Transverse colon (tissue), 4 donors: ENCODE results near the gene APBB1IP. TPM values are rescaled to one million over a fixed set of nuclear protein-coding genes. Genes with fewer than 3 reads are reported as not detected.
"Not testable (repeated sequence)": the region's sequence is repeated elsewhere in the genome, so short reads cannot be mapped to it uniquely, and the experiment has no call there.

Source experiments
- DNase-seq: peaks from one replicate; pipeline ENCODE4 v3.0.0-alpha.2; 2019
- H3K27ac ChIP-seq, 4 donors: fragments of 200-600 bp; sonication (generic); 2 replicates each; pipeline ENCODE4 v1.5.1; 2016 to 2018; ENCODE audit warnings: inconsistent platforms in 4 of 4
- H3K27me3 ChIP-seq: fragments of 200-600 bp; sonication (generic); 2 replicates; pipeline ENCODE4 v1.5.1; 2017; ENCODE audit warnings: inconsistent platforms
- H3K36me3 ChIP-seq, 4 donors: fragments of 200-600 bp; sonication (generic); 2 replicates each; pipeline ENCODE4 v1.5.1; 2017 to 2019; ENCODE audit warnings: inconsistent platforms in 4 of 4
- H3K4me1 ChIP-seq, 4 donors: fragments of 200-600 bp; sonication (generic); 2 replicates each; pipeline ENCODE4 v1.5.1; 2017 to 2020; ENCODE audit warnings: inconsistent platforms in 4 of 4
- H3K4me3 ChIP-seq, 4 donors: fragments of 200-600 bp; sonication (generic); 1 replicate in 1 of 4; 2 replicates in 3 of 4; pipeline versions ENCODE4 v1.5.1 to v1.6.1; 2017 to 2019; ENCODE audit warnings: inconsistent platforms in 4 of 4
- H3K9me3 ChIP-seq, 2 donors: fragments of 200-600 bp; sonication (generic); 2 replicates each; pipeline ENCODE4 v1.5.1; 2017 to 2019; ENCODE audit warnings: inconsistent platforms in 2 of 2
- EP300 ChIP-seq: sonication (generic); formaldehyde crosslinking; IDR thresholded peaks from one replicate; pipeline ENCODE4 v1.6.1; 2017; ENCODE audit warnings: antibody characterized with exemption, low read depth
- POLR2A ChIP-seq: fragments of 450-650 bp; IDR thresholded peaks from one replicate; pipeline ENCODE4 v1.6.1; 2016; ENCODE audit warnings: antibody characterized with exemption, mild to moderate bottlenecking, moderate library complexity
- POLR2AphosphoS5 ChIP-seq, 3 donors: sonication (generic); formaldehyde crosslinking; IDR thresholded peaks; one replicate each; pipeline ENCODE4 v1.6.1; 2016; ENCODE audit warnings: antibody characterized with exemption in 3 of 3
- WGBS, 2 donors: methylation state at CpG; one replicate each; pipeline ENCODE4 v1.1.5; 2018; ENCODE audit warnings: low coverage in 1 of 2; 5-methylcytosine and 5-hydroxymethylcytosine counted together
- in situ Hi-C, 4 donors: fragments of 200-750 bp; cut with MboI; loops; one replicate each; pipeline versions ENCODE4 v1.15.0 to v1.15.1; 2017; ENCODE audit warnings: low sequenced_read_pairs in 3 of 4, low pct_ligation_motif_present in 1 of 4, low pct_unique_long_range_greater_than_20kb in 1 of 4
- intact Hi-C: fragments of 100-400 bp; cut with DNase I; formaldehyde crosslinking; loops from one replicate; pipeline ENCODE4 v1.15.1; 2023; ENCODE audit warnings: low total_unique reads
- total RNA-seq, 4 donors: library from RNA; depleted of rRNA; stranded (reverse); fragments of >200 nt; gene quantifications; one replicate each; pipeline ENCODE4 v1.1.0, GENCODE V29; 2016
- TF ChIP-seq, protein P1 (sequence below), 5 experiments: fragments of 200-600 bp in 3 of 5; fragments of 450-650 bp in 2 of 5; sonication (generic) in 3 of 5; IDR thresholded peaks; 1 replicate in 2 of 5; 2 replicates in 3 of 5; pipeline ENCODE4 v1.5.1; 2016 to 2017; ENCODE audit warnings: antibody characterized with exemption in 5 of 5, inconsistent platforms in 3 of 5, mild to moderate bottlenecking in 2 of 5, moderate library complexity in 1 of 5

APBB1IP gene
- total RNA-seq, 4 donors from 2014 or later = 2.5 to 7.6 (median 6.4) TPM; not detected in 1

DNA sequence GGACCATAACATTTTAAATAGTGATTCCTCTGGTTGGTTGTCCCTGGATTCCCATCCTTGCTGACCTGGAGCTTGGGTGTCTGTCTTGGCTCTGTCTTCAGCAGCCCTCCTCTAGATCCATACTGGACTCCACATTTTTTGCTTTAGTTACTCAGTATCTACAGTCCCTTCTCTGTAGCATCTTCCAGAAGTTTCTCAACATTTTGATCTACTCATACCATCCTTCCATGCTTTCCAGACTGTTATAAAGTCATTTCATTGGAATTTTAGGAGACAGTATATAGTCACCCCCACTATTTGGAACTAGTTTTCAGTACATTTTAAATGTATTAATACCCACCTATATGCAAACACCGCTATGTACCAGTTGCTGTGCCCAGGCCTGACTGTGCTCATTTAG, 25.8 kb downstream of the APBB1IP start:
- Histone ChIP-seq H3K36me3 (no peaks in the 10 kb centered on the region), H3K4me3 (no peak overlapping the region), H3K4me1 (no peaks in the 10 kb centered on the region), H3K27me3 (no peaks in the 10 kb centered on the region), H3K9me3 (no peaks in the 10 kb centered on the region), H3K27ac (no peak overlapping the region)
- intact Hi-C loops = no loop called here
- TF ChIP-seq, protein P1, sequence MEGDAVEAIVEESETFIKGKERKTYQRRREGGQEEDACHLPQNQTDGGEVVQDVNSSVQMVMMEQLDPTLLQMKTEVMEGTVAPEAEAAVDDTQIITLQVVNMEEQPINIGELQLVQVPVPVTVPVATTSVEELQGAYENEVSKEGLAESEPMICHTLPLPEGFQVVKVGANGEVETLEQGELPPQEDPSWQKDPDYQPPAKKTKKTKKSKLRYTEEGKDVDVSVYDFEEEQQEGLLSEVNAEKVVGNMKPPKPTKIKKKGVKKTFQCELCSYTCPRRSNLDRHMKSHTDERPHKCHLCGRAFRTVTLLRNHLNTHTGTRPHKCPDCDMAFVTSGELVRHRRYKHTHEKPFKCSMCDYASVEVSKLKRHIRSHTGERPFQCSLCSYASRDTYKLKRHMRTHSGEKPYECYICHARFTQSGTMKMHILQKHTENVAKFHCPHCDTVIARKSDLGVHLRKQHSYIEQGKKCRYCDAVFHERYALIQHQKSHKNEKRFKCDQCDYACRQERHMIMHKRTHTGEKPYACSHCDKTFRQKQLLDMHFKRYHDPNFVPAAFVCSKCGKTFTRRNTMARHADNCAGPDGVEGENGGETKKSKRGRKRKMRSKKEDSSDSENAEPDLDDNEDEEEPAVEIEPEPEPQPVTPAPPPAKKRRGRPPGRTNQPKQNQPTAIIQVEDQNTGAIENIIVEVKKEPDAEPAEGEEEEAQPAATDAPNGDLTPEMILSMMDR (IDR thresholded peaks at IDR 0.05) = no peak
- TF ChIP-seq EP300 (no peak), POLR2AphosphoS5 (IDR thresholded peaks at IDR 0.05) (no peak), POLR2A (no peak)
- WGBS, 2 donors = 92 to 100% methylated on average over 1 of the region's 1 CpG
- in situ Hi-C loops = no loop called here
- DNase-seq = no peak

- WGBS, 2 donors = 69 to 80% methylated on average over 2 to 3 of the region's 3 CpGs
- in situ Hi-C loops = no loop called here
- TF ChIP-seq, protein P1 (IDR thresholded peaks at IDR 0.05) = no peak
- no peak for TF ChIP-seq POLR2AphosphoS5 (IDR thresholded peaks at IDR 0.05)
- TF ChIP-seq EP300 = no peak
- no peak for TF ChIP-seq POLR2A
Observed at GRCh38 chr10:26464632-26465280, 26.6 kb downstream of the APBB1IP start.

DNA sequence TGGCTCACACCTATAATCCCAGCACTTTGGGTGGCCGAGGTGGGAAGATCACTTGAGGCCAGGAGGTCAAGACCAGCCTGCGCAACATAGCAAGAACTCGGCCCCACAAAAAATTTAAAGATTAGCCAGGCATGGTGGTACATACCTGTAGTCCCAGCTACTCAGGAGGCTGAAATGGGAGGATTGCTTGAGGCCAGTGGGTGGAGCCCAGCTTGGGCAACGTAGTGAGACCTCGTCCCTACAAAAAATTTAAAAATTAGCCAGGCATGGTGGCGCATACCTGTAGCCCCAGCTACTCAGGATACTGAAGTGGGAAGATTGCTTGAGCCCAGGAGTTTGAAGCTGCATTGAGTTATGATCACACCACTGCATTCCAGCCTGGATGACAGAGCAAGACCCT, 28.4 kb downstream of the APBB1IP start:
- H3K4me3 ChIP-seq, H3K9me3 ChIP-seq, DNase-seq, intact Hi-C loops, H3K27ac ChIP-seq, H3K27me3 ChIP-seq, in situ Hi-C loops, H3K36me3 ChIP-seq, H3K4me1 ChIP-seq: not testable (repeated sequence)
- 94 to 95% methylated on average over 6 of the region's 6 CpGs for WGBS, 2 donors

More at GRCh38 chr10:26464632-26465280, 26.6 kb downstream of the APBB1IP start:
- Histone ChIP-seq H3K4me3 (no peak overlapping the region), H3K4me1 (no peaks in the 10 kb centered on the region), H3K27me3 (no peaks in the 10 kb centered on the region), H3K27ac (no peak overlapping the region), H3K9me3 (no peaks in the 10 kb centered on the region), H3K36me3 (no peaks in the 10 kb centered on the region)
- no peak for DNase-seq
- intact Hi-C loops = no loop called here

DNA sequence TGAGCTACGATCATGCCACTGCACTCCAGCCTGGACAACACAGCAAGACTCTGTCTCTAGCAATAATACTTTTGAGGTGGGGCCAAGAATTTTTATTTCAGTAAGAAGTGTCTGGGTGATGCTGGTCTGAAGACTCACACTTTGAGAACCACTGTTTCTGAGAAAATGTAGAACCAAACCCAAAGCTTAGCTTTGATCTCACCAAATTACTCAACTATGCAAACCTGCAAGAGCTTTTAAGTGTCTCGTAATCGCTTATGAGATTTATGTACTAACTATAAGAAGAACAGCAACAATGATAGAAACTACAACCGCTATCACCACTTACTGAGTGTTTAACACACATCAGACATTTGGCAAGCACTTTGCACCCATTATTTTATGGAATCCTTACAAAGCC, 29.5 kb downstream of the APBB1IP start:
- H3K27ac ChIP-seq = no peak overlapping the region
- in situ Hi-C loops = no loop called here
- H3K27me3 ChIP-seq = no peaks in the 10 kb centered on the region
- no peak for TF ChIP-seq POLR2AphosphoS5 (IDR thresholded peaks at IDR 0.05)
- TF ChIP-seq POLR2A = no peak
- TF ChIP-seq EP300 = no peak
- TF ChIP-seq, protein P1 (IDR thresholded peaks at IDR 0.05) = no peak
- H3K36me3 ChIP-seq = no peaks in the 10 kb centered on the region
- H3K4me1 ChIP-seq = no peaks in the 10 kb centered on the region
- intact Hi-C loops = no loop called here
- H3K9me3 ChIP-seq = no peaks in the 10 kb centered on the region
- DNase-seq = no peak
- WGBS, 2 donors = 75 to 80% methylated on average over 1 to 4 of the region's 4 CpGs
- H3K4me3 ChIP-seq = no peak overlapping the region

DNA sequence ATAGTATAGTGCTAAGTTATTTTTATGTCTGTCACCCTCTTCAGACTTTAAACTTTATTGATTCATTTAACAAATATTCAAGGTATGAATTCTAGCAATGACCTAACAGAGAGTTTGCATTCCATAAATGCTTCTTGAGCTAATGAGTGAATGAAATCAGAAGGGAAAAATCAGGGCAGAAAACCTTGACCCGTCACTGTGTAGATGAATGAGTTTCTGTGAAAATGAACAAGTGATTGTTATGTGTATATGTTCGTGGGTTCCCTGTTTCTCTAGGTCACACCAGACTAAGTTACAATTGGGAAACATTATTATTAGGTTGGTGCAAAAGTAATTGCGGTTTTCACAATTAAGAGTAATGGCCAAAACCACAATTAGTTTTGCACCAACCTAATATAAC, 30.1 kb downstream of the APBB1IP start:
- in situ Hi-C loops = no loop called here
- no peaks in the 10 kb centered on the region for H3K9me3 ChIP-seq
- intact Hi-C loops = no loop called here
- no peaks in the 10 kb centered on the region for H3K4me1 ChIP-seq
- 66 to 90% methylated on average over 2 to 3 of the region's 3 CpGs for WGBS, 2 donors
- H3K36me3 ChIP-seq = no peaks in the 10 kb centered on the region
- no peak for DNase-seq
- no peaks in the 10 kb centered on the region for H3K27me3 ChIP-seq
- TF ChIP-seq, protein P1 (IDR thresholded peaks at IDR 0.05) = no peak
- TF ChIP-seq EP300 (no peak), POLR2AphosphoS5 (IDR thresholded peaks at IDR 0.05) (no peak), POLR2A (no peak)
- no peak overlapping the region for H3K4me3 ChIP-seq
- H3K27ac ChIP-seq = no peak overlapping the region
